K562 (cell line): Measurements from ENCODE around the gene SDR9C7. TPM values are rescaled to one million over a fixed set of nuclear protein-coding genes. Genes with fewer than 3 reads are reported as not detected.

Source experiments
- BRD4 ChIP-seq: fragments of 200-600 bp; sonication (generic); IDR thresholded peaks from 2 replicates; pipeline ENCODE4 v1.6.1; 2017; ENCODE audit warnings: inconsistent platforms
- ELK1 ChIP-seq: sonication (generic); formaldehyde crosslinking; IDR thresholded peaks from 2 replicates; pipeline ENCODE4 v1.8.1; 2022; ENCODE audit warnings: missing genetic modification reagents
- GTF2B ChIP-seq: IDR thresholded peaks from 2 replicates; pipeline ENCODE4 v1.6.1; 2011; ENCODE audit not compliant: insufficient read length; ENCODE audit errors: extremely low read depth
- MAFK ChIP-seq: IDR thresholded peaks from 2 replicates; pipeline ENCODE4 v1.6.1; 2011; ENCODE audit warnings: low read length, improper control_type of control experiment
- SAFB ChIP-seq: fragments of 200-400 bp; formaldehyde crosslinking; IDR thresholded peaks from 2 replicates; pipeline ENCODE4 v1.6.1; 2017; ENCODE audit warnings: low read depth, low read length, borderline replicate concordance
- SETDB1 ChIP-seq: IDR thresholded peaks from one replicate; pipeline ENCODE4 v1.6.1; 2012; ENCODE audit warnings: low read length, control low read depth, inconsistent platforms
- SMARCC2 ChIP-seq: fragments of 450-650 bp; IDR thresholded peaks from 2 replicates; pipeline ENCODE4 v1.6.1; 2017; ENCODE audit warnings: antibody characterized with exemption, moderate library complexity, mild to moderate bottlenecking, low read depth
- TRIM25 ChIP-seq: fragments of 450-650 bp; IDR thresholded peaks from 2 replicates; pipeline ENCODE4 v1.7.0; 2016; ENCODE audit warnings: borderline replicate concordance
- ZBTB34 ChIP-seq: fragments of 250-450 bp; sonication (Bioruptor Pico); IDR thresholded peaks from 2 replicates; pipeline ENCODE4 v1.8.0; 2021; ENCODE audit warnings: mild to moderate bottlenecking, moderate library complexity
- ZBTB43 ChIP-seq: sonication (generic); formaldehyde crosslinking; IDR thresholded peaks from 2 replicates; pipeline ENCODE4 v1.8.0; 2023; ENCODE audit warnings: mild to moderate bottlenecking, missing genetic modification reagents
- ZNF318 ChIP-seq, 2 experiments: fragments of 450-650 bp; IDR thresholded peaks; 2 replicates each; pipeline ENCODE4 v1.6.1; 2016; ENCODE audit warnings: mild to moderate bottlenecking in 2 of 2, borderline replicate concordance in 1 of 2, low read depth in 1 of 2, moderate library complexity in 1 of 2
- polyA plus RNA-seq, 8 experiments: library from polyadenylated mRNA; depleted of rRNA in 4 of 8; stranded (reverse) in 5 of 8; unstranded in 3 of 8; fragments of >200 nt; fragmentation: Nextera tagmentation in 2 of 8; fragmentation: Illumina TruSeq in 1 of 8; extraction: Ambion mirVana in 2 of 8; extraction: Trizol in 1 of 8; gene quantifications; 2 replicates each; pipeline versions ENCODE4 v1.2.1 to v1.2.3, GENCODE V29; 2011 to 2014; ENCODE audit warnings: inconsistent platforms in 1 of 8, missing spikeins in 1 of 8
- total RNA-seq, 7 experiments: library from RNA; depleted of rRNA in 6 of 7; stranded (reverse); fragments of >200 nt in 6 of 7; fragmentation: Illumina TruSeq in 2 of 7; extraction: Trizol in 2 of 7; gene quantifications; 2 replicates each; pipeline versions ENCODE4 v1.2.1 to v1.2.3, GENCODE V29; 2011 to 2021; ENCODE audit warnings: low replicate concordance in 1 of 7

Gene SDR9C7
- total and polyA plus RNA-seq, 9 of the 15 experiments (the other 6 are each of a cell fraction or from before 2014, with no cell fraction given), result 0.04 to 0.59 (median 0.06) TPM; not detected in 6

- TF ChIP-seq ZNF318 (IDR thresholded peaks at IDR 0.05; ENCODE audit: borderline replicate concordance in 1 of 2, low read depth in 1 of 2) (no peak), BRD4 (no peak), ZBTB43 (CRISPR knock-in tag) (no peak), GTF2B (no peak), ELK1 (CRISPR knock-in tag) (no peak), MAFK (no peak), ZBTB34 (no peak), SAFB (no peak), TRIM25 (no peak), SETDB1 (peak; percentile 43), SMARCC2 (peak; percentile 49; the same call in 1 of the 2 replicates)
Observed at GRCh38 chr12:56900583-56900982, 33.6 kb downstream of the SDR9C7 start (continued).
